Fibroblast of gingiva (primary cell): ENCODE measurements around the gene DENND4A.
A peak's percentile ranks its signal among the peaks of the same experiment; 100 is the strongest.
"Not testable (repeated sequence)": the region's sequence is repeated elsewhere in the genome, so short reads cannot be mapped to it uniquely, and the experiment has no call there.

Source experiments
- DNase-seq: peaks from one replicate; pipeline ENCODE4 v3.0.0-alpha.2; 2011; ENCODE audit warnings: low read depth

DENND4A gene

GRCh38 chr15:65757256-65757655, 34.8 kb downstream of the DENND4A start:
- no peak for DNase-seq

GRCh38 chr15:65752151-65752700, 39.9 kb downstream of the DENND4A start:
- no peak for DNase-seq

- DNase-seq = no peak
Measured at GRCh38 chr15:65751431-65751830, 40.7 kb downstream of the DENND4A start.

- DNase-seq = no peak
Measured at GRCh38 chr15:65747265-65747664, 44.8 kb downstream of the DENND4A start.

GRCh38 chr15:65743637-65744252, 48.3 kb downstream of the DENND4A start:
- no peak for DNase-seq

- no peak for DNase-seq
Measured at GRCh38 chr15:65740148-65740547, 51.9 kb downstream of the DENND4A start.

- no peak for DNase-seq
Measured at GRCh38 chr15:65738649-65739048, 53.4 kb downstream of the DENND4A start.

GRCh38 chr15:65733599-65733998, 58.5 kb downstream of the DENND4A start:
- DNase-seq = not testable (repeated sequence)

- DNase-seq = peak; percentile 31
Measured at GRCh38 chr15:65732698-65733097, 59.4 kb downstream of the DENND4A start.

GRCh38 chr15:65731926-65732325, 60.2 kb downstream of the DENND4A start:
- DNase-seq = peak; percentile 11

- peak; percentile 49 for DNase-seq
Measured at GRCh38 chr15:65730549-65731172, 61.4 kb downstream of the DENND4A start.

GRCh38 chr15:65724464-65725215, 67.5 kb downstream of the DENND4A start:
- DNase-seq = no peak

- DNase-seq = no peak
Measured at GRCh38 chr15:65723876-65724275, 68.2 kb downstream of the DENND4A start.

GRCh38 chr15:65722191-65722590, 69.9 kb downstream of the DENND4A start:
- DNase-seq = no peak

- no peak for DNase-seq
Measured at GRCh38 chr15:65712415-65712814, 79.7 kb downstream of the DENND4A start.

- DNase-seq = no peak
Measured at GRCh38 chr15:65695081-65695480, 97.0 kb downstream of the DENND4A start.

GRCh38 chr15:65690778-65691177, 101.3 kb downstream of the DENND4A start:
- DNase-seq = peak; percentile 6

- no peak for DNase-seq
Measured at GRCh38 chr15:65690173-65690572, 101.9 kb downstream of the DENND4A start.

- no peak for DNase-seq
Measured at GRCh38 chr15:65688462-65688861, 103.6 kb downstream of the DENND4A start.

GRCh38 chr15:65682404-65682911, 109.6 kb downstream of the DENND4A start:
- no peak for DNase-seq

GRCh38 chr15:65680544-65680943, 111.5 kb downstream of the DENND4A start:
- no peak for DNase-seq

- DNase-seq = no peak
Measured at GRCh38 chr15:65676123-65676522, 116.0 kb downstream of the DENND4A start.

GRCh38 chr15:65675551-65675950, 116.5 kb downstream of the DENND4A start:
- DNase-seq = no peak
